ENCODE measurements around the gene HOXA11. TPM values are rescaled to one million over a fixed set of nuclear protein-coding genes. Genes with fewer than 3 reads are reported as not detected.
A peak's percentile ranks its signal among the peaks of the same experiment; 100 is the strongest.

Gene HOXA11
- total and polyA plus RNA-seq, 8 donors = 5.2 TPM; not detected in 7

- Histone ChIP-seq H3K4me1 (peaks cover 19 to 31% (median 28%) of the 10 kb centered on the region in 4 donors), H3K36me3 (no peaks in the 10 kb centered on the region), H3K27me3 (peaks cover 49 to 100% (median 93%) of the 10 kb centered on the region in 3 donors), H3K9me3 (peaks cover 0 to 6% (median 0%) of the 10 kb centered on the region in 4 donors), H3K27ac (no peak overlapping the region), H3K4me3 (peak overlapping the region in 2 of 4 donors; percentile 13 to 24)
- peak; percentile 47 to 87 for DNase-seq
- peak in 5 of 7 experiments; percentile 10 to 77 (median 54) for TF ChIP-seq CTCF (IDR thresholded peaks at IDR 0.05)
- no peak for TF ChIP-seq EP300 (IDR thresholded peaks at IDR 0.05)
- no peak for TF ChIP-seq POLR2A (IDR thresholded peaks at IDR 0.05)
- TF ChIP-seq POLR2AphosphoS5 (IDR thresholded peaks at IDR 0.05) = no peak
- WGBS, 5 donors = 9 to 15% (median 11%) methylated on average over 51 to 56 of the region's 56 CpGs
- intact Hi-C loops (cut with DNase I; ENCODE audit: low total_unique reads) = loop anchor here (10.0 kb wide), 1 partner anchor 1305 kb away; no protein-coding TSS in a partner anchor
These were observed 5.3 kb downstream of the HOXA11 start for GRCh38 chr7:27179503-27180430.

- Histone ChIP-seq H3K27ac (no peak overlapping the region), H3K4me3 (no peak overlapping the region), H3K36me3 (no peaks in the 10 kb centered on the region), H3K27me3 (peaks cover 50 to 100% (median 93%) of the 10 kb centered on the region in 3 donors), H3K4me1 (peaks cover 16 to 31% (median 27%) of the 10 kb centered on the region in 4 donors), H3K9me3 (peaks cover 0 to under 1% (median 0%) of the 10 kb centered on the region in 4 donors)
- DNase-seq = no peak
- intact Hi-C loops (cut with DNase I; ENCODE audit: low total_unique reads) = loop anchor here (10.0 kb wide), 1 partner anchor 1304 kb away; no protein-coding TSS in a partner anchor
- 38 to 45% (median 42%) methylated on average over 14 of the region's 14 CpGs for WGBS, 5 donors
- TF ChIP-seq EP300 (IDR thresholded peaks at IDR 0.05) (no peak), CTCF (IDR thresholded peaks at IDR 0.05) (no peak), POLR2AphosphoS5 (IDR thresholded peaks at IDR 0.05) (no peak), POLR2A (IDR thresholded peaks at IDR 0.05) (no peak)
These were observed 6.0 kb downstream of the HOXA11 start for GRCh38 chr7:27179030-27179429.

GRCh38 chr7:27178366-27178765 is 6.7 kb downstream of the HOXA11 start:
- Histone ChIP-seq H3K4me3 (no peak overlapping the region), H3K9me3 (peaks cover 0 to 6% (median 0%) of the 10 kb centered on the region in 4 donors), H3K27me3 (peaks cover 52 to 100% (median 93%) of the 10 kb centered on the region in 3 donors), H3K4me1 (peaks cover 19 to 31% (median 28%) of the 10 kb centered on the region in 4 donors), H3K36me3 (no peaks in the 10 kb centered on the region), H3K27ac (no peak overlapping the region)
- DNase-seq = no peak
- WGBS, 5 donors = 65 to 78% (median 66%) methylated on average over 6 of the region's 6 CpGs
- intact Hi-C loops (cut with DNase I; ENCODE audit: low total_unique reads) = loop anchor here (10.0 kb wide), 1 partner anchor 1304 kb away; no protein-coding TSS in a partner anchor
- TF ChIP-seq EP300 (IDR thresholded peaks at IDR 0.05) = no peak
- TF ChIP-seq CTCF (IDR thresholded peaks at IDR 0.05) = no peak
- TF ChIP-seq POLR2A (IDR thresholded peaks at IDR 0.05) = no peak
- TF ChIP-seq POLR2AphosphoS5 (IDR thresholded peaks at IDR 0.05) = no peak

- WGBS, 5 donors = 70 to 79% (median 76%) methylated on average over 5 of the region's 5 CpGs
- intact Hi-C loops (cut with DNase I; ENCODE audit: low total_unique reads) = loop anchor here (10.0 kb wide), 1 partner anchor 1303 kb away; no protein-coding TSS in a partner anchor
- DNase-seq = no peak
- peaks cover 24 to 31% (median 28%) of the 10 kb centered on the region in 4 donors for H3K4me1 ChIP-seq
- no peak for TF ChIP-seq POLR2A (IDR thresholded peaks at IDR 0.05)
- TF ChIP-seq POLR2AphosphoS5 (IDR thresholded peaks at IDR 0.05) = no peak
- no peak for TF ChIP-seq EP300 (IDR thresholded peaks at IDR 0.05)
- no peak for TF ChIP-seq CTCF (IDR thresholded peaks at IDR 0.05)
- peaks cover 50 to 100% (median 93%) of the 10 kb centered on the region in 3 donors for H3K27me3 ChIP-seq
- H3K4me3 ChIP-seq = no peak overlapping the region
- H3K9me3 ChIP-seq = peaks cover 0 to 9% (median 0%) of the 10 kb centered on the region in 4 donors
- no peaks in the 10 kb centered on the region for H3K36me3 ChIP-seq
- no peak overlapping the region for H3K27ac ChIP-seq
These were observed 7.2 kb downstream of the HOXA11 start for GRCh38 chr7:27177795-27178320.
